ENCODE results near the gene CCL4L2.
"Not testable (repeated sequence)": the region's sequence is repeated elsewhere in the genome, so short reads cannot be mapped to it uniquely, and the experiment has no call there.

DNA sequence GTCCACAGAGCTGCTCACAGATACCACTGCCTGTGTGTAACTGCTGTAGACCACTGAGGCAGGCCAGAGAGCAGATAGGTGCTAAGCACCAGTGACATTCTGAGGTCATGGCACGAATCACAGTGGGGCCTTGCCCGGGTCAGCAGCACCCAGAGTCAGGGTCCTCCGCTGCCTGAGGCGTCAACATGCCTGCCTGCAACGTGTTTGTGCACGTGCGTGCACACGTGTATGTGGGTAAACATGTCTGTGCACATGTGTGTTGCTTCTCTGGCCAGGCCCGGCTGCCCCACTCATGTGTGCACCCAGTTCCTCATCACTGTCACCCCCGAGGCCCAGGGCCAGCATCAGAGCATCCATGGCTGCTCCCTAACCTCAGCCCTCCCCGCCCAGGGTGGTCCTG is 34.3 kb upstream of the CCL4L2 start, which contains the start of gene TBC1D3B:
- not testable (repeated sequence) for TF ChIP-seq POLR2AphosphoS5, POLR2A (IDR thresholded peaks at IDR 0.05)
- TF ChIP-seq, protein P1, sequence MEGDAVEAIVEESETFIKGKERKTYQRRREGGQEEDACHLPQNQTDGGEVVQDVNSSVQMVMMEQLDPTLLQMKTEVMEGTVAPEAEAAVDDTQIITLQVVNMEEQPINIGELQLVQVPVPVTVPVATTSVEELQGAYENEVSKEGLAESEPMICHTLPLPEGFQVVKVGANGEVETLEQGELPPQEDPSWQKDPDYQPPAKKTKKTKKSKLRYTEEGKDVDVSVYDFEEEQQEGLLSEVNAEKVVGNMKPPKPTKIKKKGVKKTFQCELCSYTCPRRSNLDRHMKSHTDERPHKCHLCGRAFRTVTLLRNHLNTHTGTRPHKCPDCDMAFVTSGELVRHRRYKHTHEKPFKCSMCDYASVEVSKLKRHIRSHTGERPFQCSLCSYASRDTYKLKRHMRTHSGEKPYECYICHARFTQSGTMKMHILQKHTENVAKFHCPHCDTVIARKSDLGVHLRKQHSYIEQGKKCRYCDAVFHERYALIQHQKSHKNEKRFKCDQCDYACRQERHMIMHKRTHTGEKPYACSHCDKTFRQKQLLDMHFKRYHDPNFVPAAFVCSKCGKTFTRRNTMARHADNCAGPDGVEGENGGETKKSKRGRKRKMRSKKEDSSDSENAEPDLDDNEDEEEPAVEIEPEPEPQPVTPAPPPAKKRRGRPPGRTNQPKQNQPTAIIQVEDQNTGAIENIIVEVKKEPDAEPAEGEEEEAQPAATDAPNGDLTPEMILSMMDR (IDR thresholded peaks at IDR 0.05): not testable (repeated sequence)

Data from stomach (tissue), 4 donors.